Activated CD8-positive, alpha-beta memory T cell treated with anti-CD3 and anti-CD28 coated beads for 4 hours (primary cell): ENCODE results near the gene RFX4.

Experiments
- DNase-seq, 2 donors: peaks; one replicate each; pipeline ENCODE4 v3.0.0-alpha.2; 2020; ENCODE audit warnings: low read depth in 2 of 2

Gene RFX4

DNA sequence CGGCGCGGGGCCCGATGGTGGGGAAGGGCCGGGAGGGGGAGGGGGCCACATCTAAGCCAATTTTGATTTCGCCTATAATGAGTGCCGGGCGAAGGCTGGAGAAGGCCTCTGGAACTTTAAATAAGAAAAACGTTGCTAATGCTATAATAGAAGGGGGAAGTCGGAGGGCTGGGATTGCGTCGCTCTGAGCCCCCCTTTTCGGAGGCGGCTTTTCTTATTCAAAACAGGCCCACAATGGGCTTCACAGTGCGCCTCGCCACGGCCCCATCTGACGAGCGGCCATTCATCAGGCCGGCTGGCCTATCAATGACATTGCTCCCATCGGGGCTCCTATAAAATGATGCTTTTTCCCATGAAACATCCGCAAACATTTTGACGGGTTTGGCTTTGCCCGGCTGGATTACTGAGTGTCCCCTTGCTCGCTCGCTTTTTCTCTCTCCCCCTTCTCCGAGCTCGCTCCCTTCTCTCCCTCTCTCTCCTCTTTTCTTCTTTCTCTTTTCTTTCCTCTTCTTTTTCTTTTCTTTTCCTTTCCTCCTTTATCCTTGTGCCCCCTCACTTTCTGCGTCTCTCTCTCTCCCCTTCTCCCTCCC is at the start of gene RFX4:
RFX4 (plus strand) TSS at position 364 of the 590 bp plus-strand sequence. CDS start 317 bp downstream, outside the sequence.
- no peak for DNase-seq

DNA sequence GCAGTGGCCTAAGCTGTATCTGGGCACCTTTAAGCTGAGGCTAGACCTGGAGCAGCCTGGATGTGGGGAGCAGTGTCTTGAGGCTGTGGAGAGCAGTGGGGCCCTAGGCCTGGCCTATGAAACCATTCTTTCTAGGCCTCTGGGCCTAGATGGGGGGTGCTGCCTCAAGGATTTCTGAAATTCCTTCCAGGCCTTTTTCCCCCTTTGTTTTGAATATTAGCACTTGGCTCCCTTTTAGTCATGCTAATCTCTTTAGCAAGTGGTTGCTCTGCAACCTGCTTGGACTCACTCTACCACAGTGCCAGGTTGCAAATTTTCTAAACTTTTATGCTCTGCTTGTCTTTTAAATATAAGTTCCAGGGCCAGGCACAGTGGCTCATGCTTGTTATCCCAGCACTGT is 41.6 kb upstream of the RFX4 start:
- no peak for DNase-seq

DNA sequence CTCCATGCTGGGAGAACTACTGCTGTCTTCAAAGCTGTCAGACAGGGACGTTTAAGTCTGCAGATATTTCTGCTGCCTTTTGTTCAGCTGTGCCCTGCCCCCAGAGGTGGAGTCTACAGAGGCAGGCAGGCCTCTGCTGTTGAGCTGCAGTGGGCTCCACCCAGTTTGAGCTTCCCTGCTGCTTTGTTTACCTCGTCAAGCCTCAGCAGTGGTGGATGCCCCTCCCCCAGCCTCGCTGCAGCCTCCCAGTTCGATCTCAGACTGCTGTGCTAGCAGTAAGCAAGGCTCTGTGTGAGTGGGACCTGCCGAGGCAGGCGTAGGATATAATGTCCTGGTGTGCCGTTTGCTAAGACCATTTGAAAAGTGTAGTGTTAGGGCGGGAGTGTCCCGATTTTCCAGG is 31.4 kb upstream of the RFX4 start:
- DNase-seq: no peak

DNA sequence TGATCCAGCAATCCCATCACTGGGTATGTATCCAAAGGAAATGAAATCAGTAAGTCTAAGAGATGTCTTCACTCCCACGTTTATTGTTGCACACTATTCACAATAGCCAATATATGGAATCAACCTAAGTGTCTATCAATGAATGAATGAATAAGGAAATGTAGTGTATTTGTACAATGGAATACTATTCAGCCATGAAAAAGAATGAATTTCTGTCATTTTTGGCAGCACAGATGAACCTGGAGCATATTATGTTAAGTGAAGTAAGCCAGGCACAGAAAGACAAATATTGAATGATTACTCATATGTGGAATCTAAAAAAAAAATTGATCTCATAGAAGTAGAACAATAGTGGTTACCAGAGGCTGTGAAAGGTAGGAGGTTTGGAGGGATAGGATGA is 30.6 kb upstream of the RFX4 start:
- no peak for DNase-seq

DNA sequence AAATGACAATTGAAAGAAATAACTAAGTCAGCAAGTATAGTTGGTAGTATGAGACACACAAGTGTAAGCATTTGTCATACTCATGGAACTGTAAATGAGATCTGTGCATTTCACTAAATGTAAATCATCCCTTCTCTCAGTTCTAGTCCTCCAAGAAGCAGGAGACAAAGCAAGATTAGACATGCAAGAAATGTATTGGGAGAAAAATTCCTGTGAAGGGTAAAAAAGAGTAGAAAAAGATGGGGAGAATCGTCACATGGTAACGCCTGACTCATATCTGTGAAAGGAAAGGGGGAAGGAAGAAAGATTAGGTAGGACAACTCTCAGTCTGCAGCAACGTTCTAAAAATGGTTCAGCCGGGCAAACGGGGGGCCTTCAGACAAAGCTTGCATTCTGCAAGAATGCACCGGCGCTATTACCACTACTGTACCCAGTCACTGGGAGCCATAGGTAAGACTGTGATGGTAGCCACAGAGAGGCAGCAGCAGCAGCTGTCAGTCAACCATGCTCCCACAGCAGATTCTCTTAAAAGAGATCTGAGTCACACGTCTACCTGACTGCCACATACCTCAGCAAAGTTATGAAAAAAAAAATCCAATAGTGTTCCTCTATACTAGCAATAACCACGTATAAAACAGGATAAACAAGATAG is 18.0 kb upstream of the RFX4 start:
- DNase-seq: no peak

DNA sequence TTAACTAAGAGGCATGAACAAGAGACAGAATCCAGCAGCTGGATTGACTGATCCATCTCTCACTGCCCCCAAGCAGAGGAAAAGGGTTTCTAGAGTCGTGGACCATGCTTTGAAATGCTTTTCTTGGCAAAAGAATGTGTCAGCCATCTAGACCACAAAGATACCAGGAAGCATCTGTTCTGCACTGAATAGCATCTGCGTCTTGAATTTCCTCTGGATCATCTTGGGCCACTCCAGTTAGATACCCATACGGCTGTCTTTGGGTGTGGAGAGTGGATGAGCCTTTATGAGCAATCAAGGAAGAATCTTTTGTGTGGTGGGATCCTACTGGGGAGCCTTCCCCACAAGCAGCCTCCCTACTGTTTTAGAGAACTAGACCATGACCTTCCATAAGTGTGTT is 16.0 kb upstream of the RFX4 start:
- no peak for DNase-seq

DNA sequence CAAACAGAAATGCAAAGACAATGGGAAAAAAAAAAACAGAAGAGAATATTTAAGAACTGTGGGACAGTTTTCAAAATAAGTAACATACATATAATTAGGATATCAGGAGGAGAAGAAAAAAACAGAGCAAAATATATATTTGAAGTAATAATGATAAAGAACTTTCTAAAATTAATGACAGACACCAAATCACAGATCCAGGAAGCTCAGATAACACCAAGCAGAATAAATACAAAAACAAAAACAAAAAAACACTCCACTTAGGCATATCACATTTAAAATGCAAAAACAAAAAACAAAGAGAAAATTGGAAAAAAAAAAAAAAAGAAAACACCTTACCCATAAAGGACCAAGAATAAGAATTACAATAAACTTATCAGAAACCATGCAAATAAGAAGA is 9.6 kb upstream of the RFX4 start:
- no peak for DNase-seq

DNA sequence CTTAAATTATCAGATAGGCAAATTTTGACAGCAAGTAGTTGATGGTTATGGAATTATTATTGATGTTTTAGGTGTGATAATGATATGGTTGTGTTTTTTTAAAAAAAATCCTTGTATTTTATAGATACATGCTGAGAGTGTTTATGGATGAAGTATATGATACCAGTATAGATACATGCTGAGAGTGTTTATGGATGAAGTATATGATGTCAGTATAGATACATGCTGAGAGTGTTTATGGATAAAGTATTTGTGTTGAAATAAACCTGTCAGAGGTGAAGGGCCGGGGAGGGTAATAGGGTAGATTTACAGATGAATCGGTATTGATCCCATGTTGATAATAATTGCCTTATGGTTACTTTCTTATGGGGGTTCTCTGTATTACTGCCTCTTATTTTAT is 6.0 kb upstream of the RFX4 start:
- DNase-seq: no peak

DNA sequence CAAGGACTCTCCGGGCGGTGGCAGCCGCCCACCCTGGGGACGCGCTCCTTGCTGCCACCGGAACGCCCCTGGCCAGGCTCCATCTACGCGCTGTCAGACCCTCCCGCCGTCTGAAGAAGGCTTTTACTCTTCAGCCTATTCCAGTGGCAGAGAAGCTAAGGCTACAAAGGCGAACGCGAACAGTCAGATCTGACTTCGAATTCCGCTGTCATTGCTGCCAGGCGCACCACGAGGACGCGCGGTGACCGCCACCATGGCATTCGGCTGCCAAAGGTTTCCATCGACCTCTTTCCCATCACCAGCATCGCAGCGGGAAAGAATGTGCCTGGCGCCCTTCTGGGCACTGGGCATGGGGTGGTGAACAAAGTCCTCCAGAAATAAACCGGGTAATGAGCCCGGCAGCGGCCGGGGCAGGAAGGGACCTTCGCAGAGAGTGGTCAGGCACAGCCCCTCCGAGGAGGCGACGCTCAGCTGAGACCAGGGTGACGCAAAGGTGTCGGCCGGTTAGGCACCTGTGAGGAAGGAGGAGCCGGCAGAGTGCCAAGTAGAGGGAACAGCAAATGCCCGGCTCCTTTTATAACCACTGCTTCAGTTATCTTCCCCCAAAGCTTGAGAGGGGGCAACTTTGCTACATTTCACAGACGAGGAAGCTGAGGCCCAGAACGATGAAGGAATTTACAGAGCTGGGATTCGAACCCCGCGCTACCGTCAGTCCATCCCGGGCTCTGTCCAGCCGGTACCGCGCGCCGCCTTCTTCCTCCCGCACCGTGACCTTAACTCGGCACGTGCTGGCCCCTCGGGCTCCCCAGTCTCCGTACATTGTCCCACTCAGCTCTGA is 1.9 kb upstream of the RFX4 start:
- no peak for DNase-seq

DNA sequence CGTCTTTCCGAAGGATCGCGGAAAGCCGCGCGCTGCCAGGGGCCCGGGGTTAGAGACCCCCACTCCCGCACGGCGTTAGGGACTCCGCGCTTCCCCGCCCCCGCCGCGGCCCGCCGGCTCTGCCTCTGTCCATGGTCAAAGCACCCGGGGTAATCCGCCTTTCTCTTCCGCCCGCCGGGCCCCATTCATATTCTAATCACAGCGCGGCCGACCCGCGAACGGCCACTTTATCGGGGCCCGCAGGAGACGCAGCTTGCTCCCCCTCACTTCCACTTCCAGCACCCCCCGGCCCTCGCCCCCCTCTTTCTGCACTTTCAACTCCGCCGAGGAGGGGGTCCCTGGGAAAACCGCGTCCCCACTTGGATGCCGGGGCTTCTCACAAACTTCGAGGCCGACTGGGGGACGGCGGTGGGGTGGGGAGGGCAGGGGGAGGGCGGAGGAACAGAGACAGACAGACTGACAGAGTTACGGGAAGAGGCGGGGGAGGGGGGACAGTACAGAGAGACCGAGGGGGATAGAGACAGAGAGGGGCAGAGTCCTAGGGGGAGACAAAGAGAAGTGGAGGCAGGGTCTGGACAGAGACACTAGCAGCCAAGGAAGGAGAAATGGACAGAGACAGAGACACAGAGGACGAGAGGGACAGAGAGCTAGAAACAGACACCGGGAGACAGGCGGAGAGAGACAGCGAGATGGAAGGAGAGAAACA is 1.1 kb upstream of the RFX4 start:
- DNase-seq: no peak

DNA sequence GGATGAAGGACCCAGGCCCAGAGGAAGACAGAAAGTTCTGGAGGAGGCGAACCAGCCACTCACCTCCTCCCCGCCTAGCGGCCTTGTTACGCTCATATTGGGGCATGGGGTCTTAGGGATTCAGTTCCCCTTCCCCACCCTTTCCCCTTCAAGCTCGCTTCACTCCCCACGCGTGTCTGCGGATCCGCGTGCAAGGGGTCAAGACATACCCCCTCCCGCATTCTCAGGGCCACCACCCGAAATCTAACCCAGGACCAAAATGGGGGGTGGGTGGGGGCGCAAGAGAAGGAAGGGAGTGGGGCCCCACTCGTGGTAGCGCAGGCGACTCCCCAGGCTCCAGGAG is 584 bp upstream of the RFX4 start:
- no peak for DNase-seq

DNA sequence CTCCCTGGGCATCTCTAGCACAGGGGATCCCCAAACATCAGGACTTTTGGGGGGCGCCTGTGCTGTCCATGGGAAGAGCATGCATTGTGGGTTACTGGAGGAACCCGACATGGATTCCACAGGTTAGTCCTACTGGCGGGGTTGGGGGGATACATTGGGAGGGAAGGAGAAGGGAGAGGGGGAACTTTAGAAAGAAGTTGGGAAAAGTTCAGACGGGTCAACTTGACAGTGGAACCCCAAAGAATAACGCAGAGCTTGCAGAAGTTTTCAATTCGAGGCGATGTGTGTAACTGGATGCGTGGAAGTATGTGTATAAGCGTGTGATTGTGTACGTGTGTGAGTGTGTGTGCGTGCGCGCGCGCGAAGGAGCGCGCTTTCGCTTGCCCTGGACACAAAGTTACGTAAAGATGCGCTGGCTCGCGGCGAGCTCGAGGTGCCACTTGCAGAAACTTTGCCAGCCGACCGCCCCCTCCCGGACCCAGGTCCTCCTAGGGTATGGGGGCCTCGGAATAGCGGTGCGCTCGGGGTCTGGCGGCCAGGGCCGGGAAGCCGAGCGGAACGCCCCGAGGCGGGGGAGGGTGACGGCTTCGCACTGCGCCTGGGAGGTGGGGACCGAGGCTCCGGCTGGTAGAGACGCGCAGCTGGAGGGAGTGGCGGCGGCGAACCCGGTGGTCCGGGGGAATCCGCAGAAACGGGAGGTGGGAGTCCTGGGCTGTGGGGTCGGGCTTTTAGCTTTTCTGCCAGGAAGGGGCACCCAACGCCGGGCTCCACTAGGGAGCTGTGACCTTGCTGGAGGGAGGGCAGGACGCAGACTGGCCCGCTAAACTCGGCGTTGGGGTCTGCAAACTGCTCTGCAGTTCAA is 669 bp downstream of the RFX4 start:
- no peak for DNase-seq

DNA sequence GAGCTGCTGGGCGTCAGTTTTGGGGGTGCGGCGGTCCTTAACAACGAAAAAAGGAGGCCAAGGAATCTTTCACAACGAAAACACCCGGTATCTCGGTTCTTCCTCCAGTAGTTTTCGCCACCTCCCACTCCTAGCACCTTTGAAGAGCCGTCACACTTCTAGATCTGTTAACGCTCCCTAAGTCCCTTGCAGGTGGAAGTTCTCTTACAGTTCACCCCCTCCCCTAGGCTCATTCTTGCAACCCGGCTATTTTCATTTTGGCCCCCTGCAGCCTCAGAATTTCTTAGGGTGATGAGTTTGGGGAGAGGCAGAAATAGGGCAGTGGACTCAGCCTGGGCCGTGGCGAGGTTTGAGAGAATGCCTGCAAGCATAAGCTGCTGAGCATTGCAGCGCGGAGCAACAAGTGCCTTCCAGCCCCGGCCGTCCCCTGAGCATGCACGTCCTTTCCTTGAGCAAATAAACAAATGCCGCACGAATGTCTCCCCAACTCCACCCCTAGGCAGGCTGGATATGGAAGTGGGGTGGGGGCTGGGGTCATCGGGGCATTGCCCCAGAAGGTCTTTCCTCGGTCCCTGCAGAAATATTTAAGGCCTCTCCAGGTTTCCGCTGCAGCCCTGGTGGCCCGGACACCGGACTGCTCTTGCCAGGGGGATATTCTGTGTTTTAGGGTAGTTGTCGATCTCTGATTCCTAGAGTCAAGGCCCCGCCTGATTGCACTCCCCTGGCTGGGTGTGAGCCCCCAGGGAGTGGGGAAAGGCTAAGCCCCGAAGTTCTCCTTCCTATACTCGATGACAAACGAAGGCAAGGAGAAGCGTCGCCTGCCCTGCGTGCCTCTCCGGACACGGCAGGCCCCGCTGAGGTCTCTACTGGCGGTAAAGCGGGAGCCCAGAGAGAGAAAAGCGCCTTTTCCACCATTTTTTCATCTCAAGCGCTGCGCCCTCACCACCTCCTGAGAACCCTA is 1.6 kb downstream of the RFX4 start:
- DNase-seq: no peak

DNA sequence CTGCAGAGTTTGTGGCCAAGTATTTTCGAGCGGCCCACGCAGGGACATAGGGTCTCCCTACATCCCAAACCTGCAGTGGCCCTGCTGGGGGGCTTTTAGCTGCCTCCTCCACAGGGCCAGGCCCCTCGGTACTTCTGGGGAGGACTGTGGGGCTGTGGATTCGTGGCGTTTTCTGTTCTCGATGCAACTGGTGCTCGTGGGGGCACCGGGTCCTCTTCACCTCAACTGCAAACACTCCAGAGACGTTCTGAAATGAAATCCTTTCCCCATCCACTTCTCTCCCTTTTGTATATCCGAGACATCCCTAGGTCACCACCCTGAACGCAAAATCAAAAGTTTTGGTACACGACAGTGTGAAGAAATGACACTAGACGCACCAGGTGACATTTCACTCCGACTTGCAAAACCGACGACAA is 2.3 kb downstream of the RFX4 start:
- no peak for DNase-seq

DNA sequence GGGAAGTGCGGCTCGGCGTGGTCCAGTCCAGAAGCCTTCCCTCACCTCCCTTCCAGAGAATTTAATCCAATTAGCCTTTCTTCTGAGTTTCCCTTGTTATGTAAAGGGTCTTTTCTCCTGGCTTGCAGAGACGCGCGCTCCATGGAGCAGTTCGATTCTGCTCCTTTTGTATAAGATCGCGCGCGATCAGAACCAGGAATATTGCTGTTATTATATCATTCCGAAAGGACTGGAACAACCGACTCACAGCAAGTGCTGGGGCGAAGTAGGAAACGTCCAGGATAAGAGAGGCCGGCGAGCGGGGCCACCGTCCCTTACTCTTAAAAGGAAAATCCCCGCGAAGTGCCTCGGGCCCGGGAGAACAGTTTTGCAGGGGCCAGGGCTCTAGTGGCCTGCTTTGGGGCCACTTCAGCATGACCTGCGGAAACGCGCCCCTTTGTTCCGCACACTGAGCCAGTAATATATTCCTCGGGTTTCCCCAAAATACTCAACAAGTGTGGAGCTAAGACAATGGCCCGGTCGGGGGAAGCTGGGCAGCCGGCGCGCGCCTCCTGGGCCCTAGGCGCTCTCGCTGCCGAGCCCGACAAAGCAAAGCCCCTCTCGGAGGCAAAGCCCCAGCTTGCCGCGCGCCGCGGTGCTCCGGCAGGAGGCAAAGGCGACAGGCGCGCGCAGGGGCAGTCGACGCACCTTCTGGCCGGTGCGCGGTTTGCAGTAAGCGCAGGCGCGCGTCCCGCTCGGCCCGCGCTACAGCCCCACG is 2.9 kb downstream of the RFX4 start:
- no peak for DNase-seq

DNA sequence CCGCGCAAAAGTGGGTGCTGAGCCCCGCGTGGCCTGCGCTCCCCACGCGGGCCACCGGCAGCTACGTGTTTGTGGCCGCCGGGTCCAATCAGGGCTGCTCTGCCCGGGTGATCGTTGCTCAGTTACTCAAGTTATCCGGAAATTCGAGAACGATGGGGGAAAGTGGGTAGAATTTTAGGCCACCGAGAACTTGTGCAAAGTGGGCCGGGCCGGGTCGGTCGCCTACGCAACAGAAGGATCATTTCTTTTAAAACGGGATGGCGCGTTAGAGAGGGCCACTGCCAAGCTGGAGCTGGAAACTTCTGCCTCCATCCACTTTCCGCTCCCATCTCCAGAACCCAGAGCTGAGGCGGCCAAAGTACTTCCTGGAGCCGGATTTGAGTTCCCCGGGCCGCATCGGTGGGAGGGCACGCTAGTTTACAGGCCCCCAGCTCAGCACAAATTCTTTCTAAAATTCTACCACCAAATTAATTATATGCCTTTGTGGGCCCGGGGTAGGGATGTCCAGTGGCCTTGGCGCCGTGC is 3.5 kb downstream of the RFX4 start:
- no peak for DNase-seq

DNA sequence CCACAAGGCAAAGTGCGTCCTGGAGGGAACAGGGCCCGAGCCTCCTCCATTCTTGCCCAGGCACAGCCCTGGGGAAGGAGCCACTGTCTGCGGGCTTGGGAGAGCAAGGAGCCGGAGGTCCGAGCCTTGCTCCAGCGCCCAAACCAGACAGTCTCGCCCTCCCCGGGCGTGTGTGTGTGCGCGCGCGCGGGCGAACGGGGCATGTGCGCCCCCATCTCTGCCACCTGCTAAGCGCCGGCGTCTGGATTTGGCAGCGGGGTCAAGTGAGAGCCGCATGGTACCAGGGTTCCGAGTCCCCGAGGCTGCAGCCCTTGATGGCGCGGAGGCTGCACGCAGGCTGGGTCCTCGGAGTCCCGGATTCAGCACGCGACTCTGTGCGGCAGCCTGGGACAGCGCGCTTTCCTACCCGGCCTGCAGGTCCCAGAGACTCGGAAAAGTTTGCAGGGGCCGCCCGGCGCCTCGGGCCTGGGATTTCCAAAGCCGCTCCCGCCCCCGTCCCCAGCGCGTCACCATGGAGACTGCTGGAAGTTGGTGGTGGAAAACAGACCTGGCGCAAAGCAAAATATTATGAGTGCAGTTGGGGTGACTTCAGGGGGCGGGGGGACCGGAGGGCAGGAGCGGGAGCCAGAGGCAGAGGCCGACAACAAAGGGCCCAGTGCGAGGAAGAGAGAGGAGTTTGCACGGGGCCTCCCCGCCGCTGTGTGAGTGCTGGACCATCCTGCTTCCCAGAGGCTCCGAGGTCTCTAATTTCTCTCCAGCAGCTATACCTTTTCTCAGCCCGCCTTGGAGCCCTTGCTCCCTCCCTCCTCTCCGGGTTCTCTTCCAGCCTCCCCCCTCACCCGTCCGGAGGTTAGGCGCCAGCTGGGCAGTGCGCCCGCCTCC is 4.2 kb downstream of the RFX4 start:
- DNase-seq: no peak

DNA sequence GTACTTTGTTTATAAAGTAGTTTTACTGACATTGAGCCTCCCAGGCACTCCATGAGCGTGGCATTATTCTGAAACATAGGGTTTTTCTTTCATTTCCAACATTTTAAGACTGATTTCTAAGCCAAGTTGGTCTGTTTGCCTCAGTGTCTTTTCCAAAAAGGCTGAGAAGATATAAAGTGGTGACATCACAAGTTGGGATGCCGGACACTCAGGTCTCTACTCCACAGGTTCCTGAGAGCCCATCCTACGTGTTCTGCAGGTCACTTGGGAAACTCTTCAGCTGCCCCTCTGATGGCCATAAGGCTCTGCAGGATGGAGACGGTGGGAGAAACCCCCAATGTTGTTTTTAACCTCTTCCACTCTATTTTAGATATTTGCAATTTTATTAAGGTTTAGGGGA is 6.0 kb downstream of the RFX4 start:
- DNase-seq: no peak
